ENCODE results near the gene IL13. TPM values are rescaled to one million over a fixed set of nuclear protein-coding genes. Genes with fewer than 3 reads are reported as not detected.

The IL13 gene
- total and polyA plus RNA-seq, 10 of the 15 experiments (the other 5 are each of a cell fraction or from before 2014, with no cell fraction given), result 0.06 to 0.40 (median 0.11) TPM; not detected in 6

DNA sequence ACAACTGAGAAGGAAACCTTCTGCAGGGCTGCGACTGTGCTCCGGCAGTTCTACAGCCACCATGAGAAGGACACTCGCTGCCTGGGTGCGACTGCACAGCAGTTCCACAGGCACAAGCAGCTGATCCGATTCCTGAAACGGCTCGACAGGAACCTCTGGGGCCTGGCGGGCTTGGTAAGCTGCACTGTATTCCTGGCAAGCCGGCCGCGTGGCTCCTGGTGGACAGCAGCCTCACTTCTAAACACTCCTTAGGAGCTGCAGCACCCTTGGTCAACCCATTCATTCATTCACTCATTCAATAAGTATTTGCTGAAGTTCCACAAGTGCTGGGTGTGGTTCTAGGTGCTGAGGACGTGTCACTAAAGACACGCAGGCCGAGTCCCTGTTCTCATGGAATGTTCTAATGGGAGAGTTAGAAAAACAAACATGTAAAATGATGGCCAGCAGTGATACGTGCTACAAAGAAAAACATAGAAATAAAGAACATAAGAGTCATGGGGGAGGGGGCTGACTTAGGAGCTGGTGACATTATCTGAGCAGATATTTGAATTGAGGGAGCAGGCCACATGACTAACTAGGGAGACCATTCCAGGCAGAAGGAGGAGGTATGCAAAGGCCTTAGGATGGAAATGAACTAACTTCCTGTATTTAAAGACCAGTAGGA, 21.9 kb downstream of the IL13 start (continued):
- TF ChIP-seq USF2 (IDR thresholded peaks at IDR 0.05; ENCODE audit: borderline replicate concordance, low read depth, low read length) (no peak), TCF7 (IDR thresholded peaks at IDR 0.05; ENCODE audit: borderline replicate concordance) (no peak), SMAD1 (IDR thresholded peaks at IDR 0.05; ENCODE audit: low read depth, partially characterized antibody) (no peak), SIN3A (IDR thresholded peaks at IDR 0.05; ENCODE audit: low read depth, low read length) (no peak), BRCA1 (IDR thresholded peaks at IDR 0.05; ENCODE audit: low read depth, low read length) (no peak), NRF1 (conservative IDR thresholded peaks at IDR 0.05; ENCODE audit: low read depth, low read length) (no peak), NR2C1 (IDR thresholded peaks at IDR 0.05) (no peak), KDM1A (IDR thresholded peaks at IDR 0.05; ENCODE audit: borderline replicate concordance) (no peak), TCF3 (IDR thresholded peaks at IDR 0.05; ENCODE audit: borderline replicate concordance, insufficient read depth, low read depth, low read length) (no peak), JUNB (IDR thresholded peaks at IDR 0.05) (no peak), TBL1XR1 (IDR thresholded peaks at IDR 0.05; ENCODE audit: low read depth, low read length) (no peak), RBBP5 (conservative IDR thresholded peaks at IDR 0.05) (no peak), EP300 (IDR thresholded peaks at IDR 0.05; ENCODE audit: borderline replicate concordance in 1 of 2, control insufficient read depth in 1 of 2, low read depth in 2 of 2, low read length in 2 of 2) (no peak)

All from GM12878 (cell line).